HG03196 (cell line): ENCODE results near the gene SMPD4.
"Not testable (repeated sequence)": the region's sequence is repeated elsewhere in the genome, so short reads cannot be mapped to it uniquely, and the experiment has no call there.

Experiments used
- ATAC-seq: cut with Tn5 transposase; IDR thresholded peaks from one replicate; pipeline ENCODE4 v1.9.1; 2021; ENCODE audit not compliant: unreplicated experiment

SMPD4 gene

GRCh38 chr2:130187268-130187667 lies 5.9 kb upstream of the SMPD4 start:
- ATAC-seq = no peak

- no peak for ATAC-seq
Measured at GRCh38 chr2:130186391-130186790, 5.0 kb upstream of the SMPD4 start.

- ATAC-seq = no peak
Measured at GRCh38 chr2:130185896-130186295, 4.5 kb upstream of the SMPD4 start.

GRCh38 chr2:130185436-130185835 lies 4.0 kb upstream of the SMPD4 start:
- ATAC-seq = no peak

GRCh38 chr2:130183512-130184373 lies 2.3 kb upstream of the SMPD4 start:
- no peak for ATAC-seq

GRCh38 chr2:130182826-130183511 lies 1.6 kb upstream of the SMPD4 start:
- ATAC-seq = not testable (repeated sequence)

GRCh38 chr2:130181880-130182682 lies 679 bp upstream of the SMPD4 start, which contains the start of gene MZT2B:
MZT2B (plus strand) TSS chr2:130182262; CDS start chr2:130182283, 21 bp downstream.
- ATAC-seq = peak; percentile 78

GRCh38 chr2:130180404-130181324 lies 738 bp downstream of the SMPD4 start:
- ATAC-seq = not testable (repeated sequence)

GRCh38 chr2:130174866-130175265 lies 6.5 kb downstream of the SMPD4 start:
- ATAC-seq = not testable (repeated sequence)

GRCh38 chr2:130169896-130170295 lies 11.5 kb downstream of the SMPD4 start:
- ATAC-seq = no peak

GRCh38 chr2:130169163-130169562 lies 12.2 kb downstream of the SMPD4 start:
- ATAC-seq = not testable (repeated sequence)

- ATAC-seq = not testable (repeated sequence)
Measured at GRCh38 chr2:130166611-130167010, 14.8 kb downstream of the SMPD4 start.

GRCh38 chr2:130165293-130166016 lies 15.9 kb downstream of the SMPD4 start:
- ATAC-seq = no peak

- ATAC-seq = no peak
Measured at GRCh38 chr2:130162968-130163367, 18.4 kb downstream of the SMPD4 start.

GRCh38 chr2:130162486-130162885 lies 18.9 kb downstream of the SMPD4 start:
- not testable (repeated sequence) for ATAC-seq

- not testable (repeated sequence) for ATAC-seq
Measured at GRCh38 chr2:130160838-130161705, 20.3 kb downstream of the SMPD4 start.

GRCh38 chr2:130160131-130160530 lies 21.3 kb downstream of the SMPD4 start:
- ATAC-seq = no peak

GRCh38 chr2:130159376-130159775 lies 22.0 kb downstream of the SMPD4 start:
- not testable (repeated sequence) for ATAC-seq
